GM18505 (cell line): ENCODE measurements around the gene GSTM3.
"Not testable (repeated sequence)": the region's sequence is repeated elsewhere in the genome, so short reads cannot be mapped to it uniquely, and the experiment has no call there.

Experiments
- ATAC-seq: cut with Tn5 transposase; IDR thresholded peaks from one replicate; pipeline ENCODE4 v1.9.1; 2021; ENCODE audit not compliant: unreplicated experiment
- POLR2A ChIP-seq: IDR thresholded peaks from 4 replicates; pipeline ENCODE4 v1.6.1; 2011; ENCODE audit warnings: borderline replicate concordance; ENCODE audit not compliant: insufficient read depth, insufficient read length; ENCODE audit errors: extremely low read depth

GSTM3 gene

GRCh38 chr1:109721042-109721441 is 19.8 kb downstream of the GSTM3 start:
- TF ChIP-seq POLR2A, result no peak
- no peak for ATAC-seq

GRCh38 chr1:109719337-109719837 is 21.5 kb downstream of the GSTM3 start:
- no peak for TF ChIP-seq POLR2A
- no peak for ATAC-seq

GRCh38 chr1:109718495-109718894 is 22.3 kb downstream of the GSTM3 start:
- TF ChIP-seq POLR2A, result no peak
- ATAC-seq, result no peak

- TF ChIP-seq POLR2A, result no peak
- no peak for ATAC-seq
Measured at GRCh38 chr1:109717729-109718128, 23.1 kb downstream of the GSTM3 start.

- no peak for ATAC-seq
Measured at GRCh38 chr1:109716570-109717090, 24.2 kb downstream of the GSTM3 start.

GRCh38 chr1:109716121-109716520 is 24.7 kb downstream of the GSTM3 start:
- TF ChIP-seq POLR2A, result no peak
- ATAC-seq, result no peak

More at GRCh38 chr1:109716570-109717090, 24.2 kb downstream of the GSTM3 start:
- no peak for TF ChIP-seq POLR2A

- TF ChIP-seq POLR2A, result no peak
- no peak for ATAC-seq
Measured at GRCh38 chr1:109714661-109715372, 26.0 kb downstream of the GSTM3 start.

GRCh38 chr1:109713636-109714035 is 27.2 kb downstream of the GSTM3 start:
- TF ChIP-seq POLR2A, result no peak
- no peak for ATAC-seq

- ATAC-seq, result no peak
- no peak for TF ChIP-seq POLR2A
Measured at GRCh38 chr1:109712321-109712864, 28.4 kb downstream of the GSTM3 start.

GRCh38 chr1:109711593-109712320 is 29.1 kb downstream of the GSTM3 start, which contains the start of gene GSTM5:
TSS of gene GSTM5 (plus strand) at chr1:109712251. CDS start at chr1:109712313, 62 bp downstream.
- not testable (repeated sequence) for ATAC-seq

- ATAC-seq, result not testable (repeated sequence)
Measured at GRCh38 chr1:109709822-109710221, 31.0 kb downstream of the GSTM3 start.

- ATAC-seq, result not testable (repeated sequence)
Measured at GRCh38 chr1:109708949-109709348, 31.9 kb downstream of the GSTM3 start.

- no peak for ATAC-seq
- no peak for TF ChIP-seq POLR2A
Measured at GRCh38 chr1:109705411-109705810, 35.4 kb downstream of the GSTM3 start.

- no peak for TF ChIP-seq POLR2A
- ATAC-seq, result no peak
Measured at GRCh38 chr1:109704173-109704572, 36.7 kb downstream of the GSTM3 start.

GRCh38 chr1:109702940-109703339 is 37.9 kb downstream of the GSTM3 start:
- not testable (repeated sequence) for ATAC-seq

GRCh38 chr1:109697861-109698260 is 43.0 kb downstream of the GSTM3 start:
- not testable (repeated sequence) for ATAC-seq
